ENCODE results near the gene AGPAT4. TPM values are rescaled to one million over a fixed set of nuclear protein-coding genes. Genes with fewer than 3 reads are reported as not detected.

Gene AGPAT4
- total RNA-seq, 6 experiments from 2014 or later: 0.42 to 1.7 (median 0.78) TPM

DNA sequence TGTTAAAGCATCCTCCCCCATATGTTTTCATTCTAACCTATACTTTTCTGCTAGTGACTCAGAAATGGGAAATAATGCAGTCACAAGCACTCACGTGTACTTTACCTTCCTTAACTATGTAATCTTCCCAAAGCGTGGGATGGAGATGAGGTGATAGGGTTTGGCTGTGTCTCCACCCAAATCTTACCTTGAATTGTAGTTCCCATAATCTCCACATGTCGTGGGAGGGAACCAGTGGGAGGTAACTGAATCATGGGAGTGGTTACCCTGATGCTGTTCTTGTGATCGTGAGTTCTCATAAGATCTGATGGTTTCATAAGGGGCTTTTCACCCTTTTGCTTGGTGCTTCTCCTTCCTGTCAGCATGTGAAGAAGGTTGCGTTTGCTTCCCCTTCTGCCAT lies 35.4 kb downstream of the AGPAT4 start:
- Histone ChIP-seq H3K27ac (no peak overlapping the region), H3K9me3 (no peaks in the 10 kb centered on the region), H3K27me3 (no peaks in the 10 kb centered on the region), H3K36me3 (no peaks in the 10 kb centered on the region), H3K4me1 (no peaks in the 10 kb centered on the region), H3K4me3 (no peak overlapping the region)
- intact Hi-C loops (cut with DNase I): no loop called here
- DNase-seq: no peak
- no peak for ATAC-seq
- 82% methylated on average over 5 of the region's 5 CpGs for WGBS (ENCODE audit: insufficient coverage, low coverage, low lambda C conversion rate, missing lambda C conversion rate)
- TF ChIP-seq, protein P1, sequence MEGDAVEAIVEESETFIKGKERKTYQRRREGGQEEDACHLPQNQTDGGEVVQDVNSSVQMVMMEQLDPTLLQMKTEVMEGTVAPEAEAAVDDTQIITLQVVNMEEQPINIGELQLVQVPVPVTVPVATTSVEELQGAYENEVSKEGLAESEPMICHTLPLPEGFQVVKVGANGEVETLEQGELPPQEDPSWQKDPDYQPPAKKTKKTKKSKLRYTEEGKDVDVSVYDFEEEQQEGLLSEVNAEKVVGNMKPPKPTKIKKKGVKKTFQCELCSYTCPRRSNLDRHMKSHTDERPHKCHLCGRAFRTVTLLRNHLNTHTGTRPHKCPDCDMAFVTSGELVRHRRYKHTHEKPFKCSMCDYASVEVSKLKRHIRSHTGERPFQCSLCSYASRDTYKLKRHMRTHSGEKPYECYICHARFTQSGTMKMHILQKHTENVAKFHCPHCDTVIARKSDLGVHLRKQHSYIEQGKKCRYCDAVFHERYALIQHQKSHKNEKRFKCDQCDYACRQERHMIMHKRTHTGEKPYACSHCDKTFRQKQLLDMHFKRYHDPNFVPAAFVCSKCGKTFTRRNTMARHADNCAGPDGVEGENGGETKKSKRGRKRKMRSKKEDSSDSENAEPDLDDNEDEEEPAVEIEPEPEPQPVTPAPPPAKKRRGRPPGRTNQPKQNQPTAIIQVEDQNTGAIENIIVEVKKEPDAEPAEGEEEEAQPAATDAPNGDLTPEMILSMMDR (IDR thresholded peaks at IDR 0.05): no peak
- no peak for TF ChIP-seq POLR2A (IDR thresholded peaks at IDR 0.05)

DNA sequence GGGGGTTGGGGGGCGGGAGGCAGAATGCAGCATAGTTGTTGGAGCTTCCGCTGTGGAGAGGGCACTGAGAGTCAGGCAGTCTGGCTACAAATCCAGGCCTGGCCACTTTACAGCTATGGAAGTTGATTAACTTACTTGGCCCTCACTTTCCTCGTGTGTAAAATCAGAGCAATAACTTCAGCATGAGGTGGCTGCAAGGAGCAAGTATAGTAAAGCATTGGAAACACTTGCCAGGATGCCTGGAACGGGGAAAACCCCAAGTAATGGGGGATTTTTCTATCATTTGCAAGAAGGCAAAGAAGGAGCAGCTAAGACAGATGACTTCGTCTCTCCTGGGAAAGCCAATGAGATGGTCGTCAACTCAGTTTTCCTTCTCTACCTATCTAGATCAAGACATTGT lies 35.8 kb downstream of the AGPAT4 start:
- no peak overlapping the region for H3K27ac ChIP-seq
- no peaks in the 10 kb centered on the region for H3K9me3 ChIP-seq
- DNase-seq (no peak), ATAC-seq (no peak)
- no peaks in the 10 kb centered on the region for H3K27me3 ChIP-seq
- H3K4me1 ChIP-seq: no peaks in the 10 kb centered on the region
- WGBS (ENCODE audit: insufficient coverage, low coverage, low lambda C conversion rate, missing lambda C conversion rate): 59% methylated on average over 3 of the region's 6 CpGs
- no peak overlapping the region for H3K4me3 ChIP-seq
- intact Hi-C loops (cut with DNase I): no loop called here
- TF ChIP-seq POLR2A (IDR thresholded peaks at IDR 0.05): no peak
- TF ChIP-seq, protein P1 (IDR thresholded peaks at IDR 0.05): no peak
- H3K36me3 ChIP-seq: no peaks in the 10 kb centered on the region

DNA sequence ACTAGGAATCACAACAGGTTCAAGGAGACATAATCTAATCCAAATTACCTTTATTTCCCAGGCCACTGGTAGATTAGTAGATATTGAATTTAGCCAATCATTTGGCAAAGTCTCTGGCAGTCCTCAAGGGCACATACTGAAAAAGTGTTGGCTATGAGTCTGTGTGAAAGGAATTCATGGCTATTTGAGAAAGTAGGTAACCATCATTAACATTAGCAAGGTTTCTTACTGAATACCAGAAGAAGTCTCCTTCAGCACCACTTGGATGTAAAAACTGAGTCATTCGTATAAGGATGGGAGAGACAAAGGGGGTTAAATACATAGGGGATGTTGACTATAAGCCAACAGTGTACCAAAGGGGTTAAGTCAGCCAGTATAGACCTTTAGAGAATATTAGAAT lies 36.7 kb downstream of the AGPAT4 start:
- ATAC-seq (no peak), DNase-seq (no peak)
- Histone ChIP-seq H3K36me3 (no peaks in the 10 kb centered on the region), H3K27me3 (no peaks in the 10 kb centered on the region), H3K27ac (no peak overlapping the region), H3K4me3 (no peak overlapping the region), H3K9me3 (no peaks in the 10 kb centered on the region), H3K4me1 (no peaks in the 10 kb centered on the region)
- no peak for TF ChIP-seq POLR2A (IDR thresholded peaks at IDR 0.05)
- TF ChIP-seq, protein P1 (IDR thresholded peaks at IDR 0.05): no peak
- 67% methylated on average over 1 of the region's 1 CpG for WGBS (ENCODE audit: insufficient coverage, low coverage, low lambda C conversion rate, missing lambda C conversion rate)
- intact Hi-C loops (cut with DNase I): no loop called here

DNA sequence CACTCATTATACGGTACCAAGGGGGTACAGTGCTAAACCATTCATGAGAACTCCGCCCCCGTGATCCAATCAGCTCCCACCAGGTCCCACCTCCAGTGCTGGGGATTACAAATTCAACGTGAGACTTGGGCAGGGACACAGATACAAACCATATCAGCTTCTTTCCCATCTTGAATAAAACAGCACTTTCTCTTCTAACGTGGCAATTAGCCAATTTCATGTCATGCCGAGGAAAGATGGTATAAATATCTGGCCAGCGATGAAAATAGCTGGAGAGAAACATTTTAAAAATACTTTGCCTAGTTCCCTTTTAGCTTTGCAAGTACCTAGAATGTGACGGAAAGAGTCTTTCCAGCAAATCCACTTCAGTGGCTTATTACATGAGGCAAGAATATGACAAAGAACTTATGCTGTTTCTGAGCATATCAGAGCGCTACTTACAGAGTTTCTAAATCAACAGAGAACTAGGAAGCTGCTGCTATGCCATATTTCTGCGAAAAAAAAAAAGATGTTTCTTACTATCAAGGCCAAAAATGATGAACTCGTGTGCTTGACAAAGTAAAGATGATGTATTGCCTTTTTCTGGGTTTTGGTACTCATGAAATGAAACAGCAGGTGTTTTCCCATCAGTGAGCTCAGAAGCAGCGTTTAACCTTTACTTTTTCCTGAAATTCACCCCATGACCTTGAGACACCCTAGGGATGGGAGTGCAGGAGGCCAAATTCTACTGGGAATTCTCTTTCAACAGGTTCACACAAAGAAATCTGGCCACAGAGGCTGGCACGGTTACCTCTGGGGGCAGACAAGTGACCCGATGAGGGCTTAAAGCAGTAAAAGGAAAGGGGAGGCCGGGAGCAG lies 37.9 kb downstream of the AGPAT4 start:
- no peak for DNase-seq
- Histone ChIP-seq H3K27ac (no peak overlapping the region), H3K36me3 (no peaks in the 10 kb centered on the region), H3K27me3 (no peaks in the 10 kb centered on the region), H3K9me3 (no peaks in the 10 kb centered on the region), H3K4me3 (no peak overlapping the region), H3K4me1 (no peaks in the 10 kb centered on the region)
- no peak for ATAC-seq
- intact Hi-C loops (cut with DNase I): no loop called here
- WGBS (ENCODE audit: insufficient coverage, low coverage, low lambda C conversion rate, missing lambda C conversion rate): 56% methylated on average over 12 of the region's 15 CpGs
- TF ChIP-seq, protein P1 (IDR thresholded peaks at IDR 0.05): no peak
- no peak for TF ChIP-seq POLR2A (IDR thresholded peaks at IDR 0.05)
